ENCODE measurements around the gene OMG. TPM values are rescaled to one million over a fixed set of nuclear protein-coding genes. Genes with fewer than 3 reads are reported as not detected.
"Not testable (repeated sequence)": the region's sequence is repeated elsewhere in the genome, so short reads cannot be mapped to it uniquely, and the experiment has no call there.

Gene OMG
- polyA plus RNA-seq, 1 donor = 1.0 TPM

GRCh38 chr17:31269036-31269577, 27.9 kb downstream of the OMG start:
- Histone ChIP-seq H3K27me3 (ENCODE audit: control insufficient read depth, insufficient read depth, low read length) (no peaks in the 10 kb centered on the region), H3K4me1 (ENCODE audit: control insufficient read depth, insufficient read depth, low read length) (peaks cover 18% of the 10 kb centered on the region), H3K36me3 (ENCODE audit: control insufficient read depth, insufficient read depth, low read length) (peaks cover 11% of the 10 kb centered on the region), H3K4me3 (ENCODE audit: low read length) (no peak overlapping the region), H3K9me3 (ENCODE audit: control insufficient read depth, low read depth, low read length) (no peaks in the 10 kb centered on the region), H3K27ac (ENCODE audit: low read length) (peak overlapping the region; percentile 64)
- DNase-seq = peak; percentile 36 to 63
- WGBS (ENCODE audit: insufficient coverage, low lambda C conversion rate) = 90% methylated on average over 2 of the region's 2 CpGs

- peaks cover 9% of the 10 kb centered on the region for H3K36me3 ChIP-seq (ENCODE audit: control insufficient read depth, insufficient read depth, low read length)
- no peaks in the 10 kb centered on the region for H3K9me3 ChIP-seq (ENCODE audit: control insufficient read depth, low read depth, low read length)
- no peak for DNase-seq
- 80% methylated on average over 1 of the region's 2 CpGs for WGBS (ENCODE audit: insufficient coverage, low lambda C conversion rate)
- no peak overlapping the region for H3K4me3 ChIP-seq (ENCODE audit: low read length)
- H3K27ac ChIP-seq (ENCODE audit: low read length) = no peak overlapping the region
- no peaks in the 10 kb centered on the region for H3K27me3 ChIP-seq (ENCODE audit: control insufficient read depth, insufficient read depth, low read length)
- peaks cover 21% of the 10 kb centered on the region for H3K4me1 ChIP-seq (ENCODE audit: control insufficient read depth, insufficient read depth, low read length)
Measured at GRCh38 chr17:31266042-31266441, 31.0 kb downstream of the OMG start.

GRCh38 chr17:31262923-31263322, 34.1 kb downstream of the OMG start:
- H3K27me3 ChIP-seq (ENCODE audit: control insufficient read depth, insufficient read depth, low read length); H3K4me3 ChIP-seq (ENCODE audit: low read length); DNase-seq; H3K4me1 ChIP-seq (ENCODE audit: control insufficient read depth, insufficient read depth, low read length); H3K36me3 ChIP-seq (ENCODE audit: control insufficient read depth, insufficient read depth, low read length); H3K9me3 ChIP-seq (ENCODE audit: control insufficient read depth, low read depth, low read length): not testable (repeated sequence)
- no CpG with 5 or more reads among the region's 1 CpG for WGBS (ENCODE audit: insufficient coverage, low lambda C conversion rate)
- H3K27ac ChIP-seq (ENCODE audit: low read length) = peak overlapping the region; percentile 56

GRCh38 chr17:31261601-31262000, 35.4 kb downstream of the OMG start:
- no peaks in the 10 kb centered on the region for H3K36me3 ChIP-seq (ENCODE audit: control insufficient read depth, insufficient read depth, low read length)
- no peak overlapping the region for H3K27ac ChIP-seq (ENCODE audit: low read length)
- H3K9me3 ChIP-seq (ENCODE audit: control insufficient read depth, low read depth, low read length) = no peaks in the 10 kb centered on the region
- H3K4me1 ChIP-seq (ENCODE audit: control insufficient read depth, insufficient read depth, low read length) = peaks cover 2% of the 10 kb centered on the region
- H3K27me3 ChIP-seq (ENCODE audit: control insufficient read depth, insufficient read depth, low read length) = no peaks in the 10 kb centered on the region
- WGBS (ENCODE audit: insufficient coverage, low lambda C conversion rate) = no CpG with 5 or more reads among the region's 1 CpG
- DNase-seq = peak; percentile 54 to 76
- no peak overlapping the region for H3K4me3 ChIP-seq (ENCODE audit: low read length)

- Histone ChIP-seq H3K27ac (ENCODE audit: low read length) (no peak overlapping the region), H3K27me3 (ENCODE audit: control insufficient read depth, insufficient read depth, low read length) (no peaks in the 10 kb centered on the region), H3K9me3 (ENCODE audit: control insufficient read depth, low read depth, low read length) (no peaks in the 10 kb centered on the region), H3K4me1 (ENCODE audit: control insufficient read depth, insufficient read depth, low read length) (peaks cover 2% of the 10 kb centered on the region), H3K4me3 (ENCODE audit: low read length) (no peak overlapping the region), H3K36me3 (ENCODE audit: control insufficient read depth, insufficient read depth, low read length) (no peaks in the 10 kb centered on the region)
- DNase-seq = no peak
- 86% methylated on average over 1 of the region's 3 CpGs for WGBS (ENCODE audit: insufficient coverage, low lambda C conversion rate)
Measured at GRCh38 chr17:31260151-31260550, 36.9 kb downstream of the OMG start.

- no peak for DNase-seq
- Histone ChIP-seq H3K4me1 (ENCODE audit: control insufficient read depth, insufficient read depth, low read length) (no peaks in the 10 kb centered on the region), H3K27ac (ENCODE audit: low read length) (no peak overlapping the region), H3K9me3 (ENCODE audit: control insufficient read depth, low read depth, low read length) (no peaks in the 10 kb centered on the region), H3K36me3 (ENCODE audit: control insufficient read depth, insufficient read depth, low read length) (no peaks in the 10 kb centered on the region), H3K4me3 (ENCODE audit: low read length) (no peak overlapping the region), H3K27me3 (ENCODE audit: control insufficient read depth, insufficient read depth, low read length) (no peaks in the 10 kb centered on the region)
- WGBS (ENCODE audit: insufficient coverage, low lambda C conversion rate) = 64% methylated on average over 2 of the region's 3 CpGs
Measured at GRCh38 chr17:31256936-31257335, 40.1 kb downstream of the OMG start.

GRCh38 chr17:31254654-31255053, 42.4 kb downstream of the OMG start:
- Histone ChIP-seq H3K9me3 (ENCODE audit: control insufficient read depth, low read depth, low read length) (no peaks in the 10 kb centered on the region), H3K4me3 (ENCODE audit: low read length) (no peak overlapping the region), H3K36me3 (ENCODE audit: control insufficient read depth, insufficient read depth, low read length) (peaks cover 1% of the 10 kb centered on the region), H3K27me3 (ENCODE audit: control insufficient read depth, insufficient read depth, low read length) (no peaks in the 10 kb centered on the region), H3K4me1 (ENCODE audit: control insufficient read depth, insufficient read depth, low read length) (peaks cover 8% of the 10 kb centered on the region), H3K27ac (ENCODE audit: low read length) (no peak overlapping the region)
- no peak for DNase-seq
- WGBS (ENCODE audit: insufficient coverage, low lambda C conversion rate) = 100% methylated on average over 2 of the region's 2 CpGs

GRCh38 chr17:31252741-31253140, 44.3 kb downstream of the OMG start:
- 100% methylated on average over 1 of the region's 1 CpG for WGBS (ENCODE audit: insufficient coverage, low lambda C conversion rate)
- no peak overlapping the region for H3K4me3 ChIP-seq (ENCODE audit: low read length)
- H3K27me3 ChIP-seq (ENCODE audit: control insufficient read depth, insufficient read depth, low read length) = no peaks in the 10 kb centered on the region
- no peaks in the 10 kb centered on the region for H3K9me3 ChIP-seq (ENCODE audit: control insufficient read depth, low read depth, low read length)
- peaks cover 8% of the 10 kb centered on the region for H3K4me1 ChIP-seq (ENCODE audit: control insufficient read depth, insufficient read depth, low read length)
- peak overlapping the region; percentile 74 for H3K27ac ChIP-seq (ENCODE audit: low read length)
- no peak for DNase-seq
- H3K36me3 ChIP-seq (ENCODE audit: control insufficient read depth, insufficient read depth, low read length) = peaks cover 6% of the 10 kb centered on the region

GRCh38 chr17:31251970-31252328, 45.1 kb downstream of the OMG start:
- H3K4me3 ChIP-seq (ENCODE audit: low read length) = no peak overlapping the region
- no peaks in the 10 kb centered on the region for H3K9me3 ChIP-seq (ENCODE audit: control insufficient read depth, low read depth, low read length)
- DNase-seq = no peak
- peak overlapping the region; percentile 74 for H3K27ac ChIP-seq (ENCODE audit: low read length)
- H3K27me3 ChIP-seq (ENCODE audit: control insufficient read depth, insufficient read depth, low read length) = no peaks in the 10 kb centered on the region
- peaks cover 6% of the 10 kb centered on the region for H3K36me3 ChIP-seq (ENCODE audit: control insufficient read depth, insufficient read depth, low read length)
- H3K4me1 ChIP-seq (ENCODE audit: control insufficient read depth, insufficient read depth, low read length) = peaks cover 8% of the 10 kb centered on the region

- no peak overlapping the region for H3K4me3 ChIP-seq (ENCODE audit: low read length)
- DNase-seq = peak; percentile 58 to 72
- H3K27me3 ChIP-seq (ENCODE audit: control insufficient read depth, insufficient read depth, low read length) = no peaks in the 10 kb centered on the region
- H3K9me3 ChIP-seq (ENCODE audit: control insufficient read depth, low read depth, low read length) = no peaks in the 10 kb centered on the region
- 75% methylated on average over 1 of the region's 1 CpG for WGBS (ENCODE audit: insufficient coverage, low lambda C conversion rate)
- H3K27ac ChIP-seq (ENCODE audit: low read length) = peak overlapping the region; percentile 74
- peaks cover 6% of the 10 kb centered on the region for H3K36me3 ChIP-seq (ENCODE audit: control insufficient read depth, insufficient read depth, low read length)
- H3K4me1 ChIP-seq (ENCODE audit: control insufficient read depth, insufficient read depth, low read length) = peaks cover 8% of the 10 kb centered on the region
Measured at GRCh38 chr17:31251105-31251969, 45.7 kb downstream of the OMG start.

- H3K4me1 ChIP-seq (ENCODE audit: control insufficient read depth, insufficient read depth, low read length) = peaks cover 8% of the 10 kb centered on the region
- H3K9me3 ChIP-seq (ENCODE audit: control insufficient read depth, low read depth, low read length) = no peaks in the 10 kb centered on the region
- no CpG with 5 or more reads among the region's 1 CpG for WGBS (ENCODE audit: insufficient coverage, low lambda C conversion rate)
- no peaks in the 10 kb centered on the region for H3K27me3 ChIP-seq (ENCODE audit: control insufficient read depth, insufficient read depth, low read length)
- H3K36me3 ChIP-seq (ENCODE audit: control insufficient read depth, insufficient read depth, low read length) = peaks cover 12% of the 10 kb centered on the region
- no peak for DNase-seq
- H3K27ac ChIP-seq (ENCODE audit: low read length) = peak overlapping the region; percentile 74
- H3K4me3 ChIP-seq (ENCODE audit: low read length) = no peak overlapping the region
Measured at GRCh38 chr17:31250229-31250628, 46.8 kb downstream of the OMG start.
